Measurements from ENCODE around the gene ANKH. TPM values are rescaled to one million over a fixed set of nuclear protein-coding genes. Genes with fewer than 3 reads are reported as not detected.

ANKH gene
- total RNA-seq, 2 donors from 2014 or later: 177 to 205 TPM

GRCh38 chr5:14766584-14766983, 105.0 kb downstream of the ANKH start:
- TF ChIP-seq CTCF (IDR thresholded peaks at IDR 0.05): no peak
- Histone ChIP-seq H3K27ac (no peak overlapping the region), H3K9me3 (no peaks in the 10 kb centered on the region), H3K27me3 (replicated peaks; ENCODE audit: insufficient read depth) (no peaks in the 10 kb centered on the region), H3K36me3 (peaks cover 2% of the 10 kb centered on the region), H3K4me3 (no peak overlapping the region), H3K4me1 (ENCODE audit: control insufficient read depth in 1 of 2, low read depth in 2 of 2) (peaks cover 0 to 11% of the 10 kb centered on the region in 2 donors)
- no peak for DNase-seq (ENCODE audit: low spot score)
- no peak for ATAC-seq (ENCODE audit: insufficient number of reproducible peaks, low FRiP score, low read depth)

GRCh38 chr5:14765587-14765986, 106.0 kb downstream of the ANKH start:
- Histone ChIP-seq H3K4me3 (no peak overlapping the region), H3K36me3 (peaks cover 2% of the 10 kb centered on the region), H3K27me3 (replicated peaks; ENCODE audit: insufficient read depth) (no peaks in the 10 kb centered on the region), H3K4me1 (ENCODE audit: control insufficient read depth in 1 of 2, low read depth in 2 of 2) (peaks cover 0 to 8% of the 10 kb centered on the region in 2 donors), H3K27ac (no peak overlapping the region), H3K9me3 (no peaks in the 10 kb centered on the region)
- no peak for DNase-seq (ENCODE audit: low spot score)
- no peak for ATAC-seq (ENCODE audit: insufficient number of reproducible peaks, low FRiP score, low read depth)
- TF ChIP-seq CTCF (IDR thresholded peaks at IDR 0.05): no peak

- no peak overlapping the region for H3K4me3 ChIP-seq
- TF ChIP-seq CTCF (IDR thresholded peaks at IDR 0.05): no peak
- peaks cover 2% of the 10 kb centered on the region for H3K36me3 ChIP-seq
- ATAC-seq (ENCODE audit: insufficient number of reproducible peaks, low FRiP score, low read depth): no peak
- no peaks in the 10 kb centered on the region for H3K9me3 ChIP-seq
- no peaks in the 10 kb centered on the region for H3K27me3 ChIP-seq (replicated peaks; ENCODE audit: insufficient read depth)
- no peak overlapping the region for H3K27ac ChIP-seq
- H3K4me1 ChIP-seq (ENCODE audit: control insufficient read depth in 1 of 2, low read depth in 2 of 2): peaks cover 0 to 14% of the 10 kb centered on the region in 2 donors
- DNase-seq (ENCODE audit: low spot score): no peak
These were observed 108.9 kb downstream of the ANKH start for GRCh38 chr5:14762549-14763216.

GRCh38 chr5:14760548-14761002, 111.0 kb downstream of the ANKH start:
- H3K36me3 ChIP-seq: no peaks in the 10 kb centered on the region
- TF ChIP-seq CTCF (IDR thresholded peaks at IDR 0.05): no peak
- no peak overlapping the region for H3K27ac ChIP-seq
- H3K27me3 ChIP-seq (replicated peaks; ENCODE audit: insufficient read depth): no peaks in the 10 kb centered on the region
- ATAC-seq (ENCODE audit: insufficient number of reproducible peaks, low FRiP score, low read depth) (no peak), DNase-seq (ENCODE audit: low spot score) (no peak)
- H3K9me3 ChIP-seq: no peaks in the 10 kb centered on the region
- no peak overlapping the region for H3K4me3 ChIP-seq
- peaks cover 0 to 14% of the 10 kb centered on the region in 2 donors for H3K4me1 ChIP-seq (ENCODE audit: control insufficient read depth in 1 of 2, low read depth in 2 of 2)

- ATAC-seq (ENCODE audit: insufficient number of reproducible peaks, low FRiP score, low read depth) (no peak), DNase-seq (ENCODE audit: low spot score) (no peak)
- no peak overlapping the region for H3K4me3 ChIP-seq
- H3K36me3 ChIP-seq: no peaks in the 10 kb centered on the region
- no peak for TF ChIP-seq CTCF (IDR thresholded peaks at IDR 0.05)
- H3K9me3 ChIP-seq: no peaks in the 10 kb centered on the region
- H3K4me1 ChIP-seq (ENCODE audit: control insufficient read depth in 1 of 2, low read depth in 2 of 2): peaks cover 0 to 14% of the 10 kb centered on the region in 2 donors
- H3K27ac ChIP-seq: no peak overlapping the region
- H3K27me3 ChIP-seq (replicated peaks; ENCODE audit: insufficient read depth): no peaks in the 10 kb centered on the region
These were observed 111.6 kb downstream of the ANKH start for GRCh38 chr5:14759744-14760547.
